Measurements from ENCODE around the gene ATAD3B. TPM values are rescaled to one million over a fixed set of nuclear protein-coding genes. Genes with fewer than 3 reads are reported as not detected.

Gene ATAD3B
- total and polyA plus RNA-seq, 10 of the 15 experiments (the other 5 are each of a cell fraction or from before 2014, with no cell fraction given): 0.03 to 38.8 (median 23.8) TPM

DNA sequence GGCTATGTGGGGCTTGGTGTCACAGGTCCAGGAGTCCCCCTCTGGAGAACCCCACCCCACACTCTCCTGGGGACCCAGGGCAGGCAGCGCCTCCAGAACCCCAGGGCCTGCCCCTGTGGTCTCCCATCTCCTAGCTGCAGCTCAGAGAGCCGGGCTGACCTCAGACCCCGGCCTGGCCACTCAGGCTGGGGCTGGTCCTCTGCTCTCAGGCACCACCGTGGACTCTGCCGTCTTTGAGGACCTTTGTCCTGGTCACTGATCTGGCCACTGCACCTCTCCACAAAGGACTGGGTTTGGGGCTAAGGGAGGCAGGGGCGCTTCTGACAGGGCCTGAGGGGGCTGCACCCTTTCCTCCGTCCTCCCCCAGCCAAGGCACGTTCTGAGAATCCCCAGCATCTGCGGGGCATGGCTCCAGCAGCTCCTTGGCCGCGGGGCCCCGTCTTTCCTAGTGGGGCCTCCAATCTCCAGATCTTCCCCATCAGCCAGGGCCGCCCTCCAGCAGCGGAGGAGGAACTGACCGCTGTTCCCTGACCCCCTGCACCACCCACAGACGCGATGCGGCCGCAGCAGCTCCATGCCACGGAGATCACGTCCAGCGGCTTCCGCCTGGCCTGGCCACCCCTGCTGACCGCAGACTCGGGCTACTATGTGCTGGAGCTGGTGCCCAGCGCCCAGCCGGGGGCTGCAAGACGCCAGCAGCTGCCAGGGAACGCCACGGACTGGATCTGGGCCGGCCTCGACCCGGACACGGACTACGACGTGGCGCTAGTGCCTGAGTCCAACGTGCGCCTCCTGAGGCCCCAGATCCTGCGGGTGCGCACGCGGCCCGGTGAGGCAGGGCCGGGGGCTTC lies 32.8 kb upstream of the ATAD3B start:
- Histone ChIP-seq H3K4me2 (ENCODE audit: control insufficient read depth, insufficient read depth) (no peak overlapping the region; the same call in 1 of the 2 replicates), H4K20me1 (ENCODE audit: control insufficient read depth, insufficient read depth) (no peaks in the 10 kb centered on the region), H3K79me2 (ENCODE audit: control insufficient read depth, insufficient read depth, low read length) (no peaks in the 10 kb centered on the region), H3K4me1 (ENCODE audit: control insufficient read depth, insufficient read depth, low read length) (peaks cover 24% of the 10 kb centered on the region), H3K27ac (ENCODE audit: control insufficient read depth, insufficient read depth) (no peak overlapping the region), H3K9me3 (replicated peaks; ENCODE audit: control insufficient read depth, insufficient read depth, low read length) (no peaks in the 10 kb centered on the region), H3K27me3 (replicated peaks in 1 of 2; ENCODE audit: control insufficient read depth in 2 of 2, insufficient read depth in 2 of 2, low read length in 1 of 2) (peaks cover 0 to 11% of the 10 kb centered on the region in 2 experiments; a peak in 3 of 4 replicates), H3K4me3 (no peak overlapping the region), H3K36me3 (ENCODE audit: control insufficient read depth in 2 of 2, insufficient read depth in 2 of 2, low read length in 1 of 2) (no peaks in the 10 kb centered on the region), H3K9ac (ENCODE audit: control insufficient read depth, insufficient read depth, low read length) (no peak overlapping the region), H2AFZ (ENCODE audit: control insufficient read depth, low read depth, low read length) (no peak overlapping the region)
- DNase-seq (ENCODE audit: low read depth, low spot score) (no peak), FAIRE-seq (no peak), ATAC-seq (no peak)
- POLR2A ChIA-PET: interaction anchor here (0.6 to 1.7 kb wide), 8 partner anchors 16 to 328 kb away, joined by 3 to 10 read pairs (median 4); partner anchors contain the start of gene CCNL2
- SMC1A ChIA-PET (ENCODE audit: uncharacterized antibody, unreplicated experiment): interaction anchor here (0.9 to 1.3 kb wide), 4 partner anchors 24 to 65 kb away, joined by 3 to 4 read pairs (median 3); no protein-coding TSS in a partner anchor
- RAD21 ChIA-PET (ENCODE audit: unreplicated experiment): interaction anchor here (0.8 to 1.6 kb wide), 7 partner anchors 17 to 67 kb away, joined by 3 to 8 read pairs (median 4); partner anchors contain the start of gene AURKAIP1
- CTCF ChIA-PET: interaction anchor here (0.6 to 2.3 kb wide), 11 partner anchors 10 to 91 kb away, joined by 3 to 15 read pairs (median 6); no protein-coding TSS in a partner anchor
- in situ Hi-C loops (cut with MboI) (no loop called here), intact Hi-C loops (cut with micrococcal nuclease; ENCODE audit: unreplicated experiment) (no loop called here)
- 71% methylated on average over 45 of the region's 45 CpGs for WGBS (ENCODE audit: insufficient coverage, insufficient replicate concordance, low lambda C conversion rate, missing lambda C conversion rate)
- no TSS peak for BruUV-seq (replicated peaks)
- no peak for TF ChIP-seq RFX5 (IDR thresholded peaks at IDR 0.05; ENCODE audit: low read depth, low read length)
- TF ChIP-seq ZNF384 (IDR thresholded peaks at IDR 0.05; ENCODE audit: borderline replicate concordance, low read depth, low read length): no peak
- TF ChIP-seq SPI1 (IDR thresholded peaks at IDR 0.05; ENCODE audit: borderline replicate concordance, insufficient read depth, low read depth, low read length): no peak
- no peak for TF ChIP-seq BRCA1 (IDR thresholded peaks at IDR 0.05; ENCODE audit: low read depth, low read length)
- TF ChIP-seq EGR1 (IDR thresholded peaks at IDR 0.05; ENCODE audit: borderline replicate concordance in 1 of 2, low read depth in 2 of 2, low read length in 2 of 2): no peak
- TF ChIP-seq, protein P1, sequence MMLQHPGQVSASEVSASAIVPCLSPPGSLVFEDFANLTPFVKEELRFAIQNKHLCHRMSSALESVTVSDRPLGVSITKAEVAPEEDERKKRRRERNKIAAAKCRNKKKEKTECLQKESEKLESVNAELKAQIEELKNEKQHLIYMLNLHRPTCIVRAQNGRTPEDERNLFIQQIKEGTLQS (IDR thresholded peaks at IDR 0.05; ENCODE audit: borderline replicate concordance, extremely low read depth, low read depth, low read length): no peak
- no peak for TF ChIP-seq ZBED1 (IDR thresholded peaks at IDR 0.05; ENCODE audit: borderline replicate concordance)
- no peak for TF ChIP-seq EZH2 (IDR thresholded peaks at IDR 0.05; ENCODE audit: borderline replicate concordance, control insufficient read depth, low read depth, low read length)
- TF ChIP-seq CBX3 (IDR thresholded peaks at IDR 0.05; ENCODE audit: borderline replicate concordance, low read depth): no peak
- TF ChIP-seq, protein P2, sequence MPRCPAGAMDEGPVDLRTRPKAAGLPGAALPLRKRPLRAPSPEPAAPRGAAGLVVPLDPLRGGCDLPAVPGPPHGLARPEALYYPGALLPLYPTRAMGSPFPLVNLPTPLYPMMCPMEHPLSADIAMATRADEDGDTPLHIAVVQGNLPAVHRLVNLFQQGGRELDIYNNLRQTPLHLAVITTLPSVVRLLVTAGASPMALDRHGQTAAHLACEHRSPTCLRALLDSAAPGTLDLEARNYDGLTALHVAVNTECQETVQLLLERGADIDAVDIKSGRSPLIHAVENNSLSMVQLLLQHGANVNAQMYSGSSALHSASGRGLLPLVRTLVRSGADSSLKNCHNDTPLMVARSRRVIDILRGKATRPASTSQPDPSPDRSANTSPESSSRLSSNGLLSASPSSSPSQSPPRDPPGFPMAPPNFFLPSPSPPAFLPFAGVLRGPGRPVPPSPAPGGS (IDR thresholded peaks at IDR 0.05; ENCODE audit: borderline replicate concordance, insufficient read depth, low read depth, low read length, poor library complexity, severe bottlenecking): no peak
- no peak for TF ChIP-seq NFYB (IDR thresholded peaks at IDR 0.05; ENCODE audit: insufficient read depth, low read depth, low read length)
- TF ChIP-seq JUNB (IDR thresholded peaks at IDR 0.05): no peak
- TF ChIP-seq CHD2 (IDR thresholded peaks at IDR 0.05; ENCODE audit: borderline replicate concordance, low read depth, low read length): no peak
- TF ChIP-seq BHLHE40 (IDR thresholded peaks at IDR 0.05; ENCODE audit: borderline replicate concordance in 1 of 2, low read depth in 2 of 2, low read length in 1 of 2): no peak
- TF ChIP-seq, protein P3, sequence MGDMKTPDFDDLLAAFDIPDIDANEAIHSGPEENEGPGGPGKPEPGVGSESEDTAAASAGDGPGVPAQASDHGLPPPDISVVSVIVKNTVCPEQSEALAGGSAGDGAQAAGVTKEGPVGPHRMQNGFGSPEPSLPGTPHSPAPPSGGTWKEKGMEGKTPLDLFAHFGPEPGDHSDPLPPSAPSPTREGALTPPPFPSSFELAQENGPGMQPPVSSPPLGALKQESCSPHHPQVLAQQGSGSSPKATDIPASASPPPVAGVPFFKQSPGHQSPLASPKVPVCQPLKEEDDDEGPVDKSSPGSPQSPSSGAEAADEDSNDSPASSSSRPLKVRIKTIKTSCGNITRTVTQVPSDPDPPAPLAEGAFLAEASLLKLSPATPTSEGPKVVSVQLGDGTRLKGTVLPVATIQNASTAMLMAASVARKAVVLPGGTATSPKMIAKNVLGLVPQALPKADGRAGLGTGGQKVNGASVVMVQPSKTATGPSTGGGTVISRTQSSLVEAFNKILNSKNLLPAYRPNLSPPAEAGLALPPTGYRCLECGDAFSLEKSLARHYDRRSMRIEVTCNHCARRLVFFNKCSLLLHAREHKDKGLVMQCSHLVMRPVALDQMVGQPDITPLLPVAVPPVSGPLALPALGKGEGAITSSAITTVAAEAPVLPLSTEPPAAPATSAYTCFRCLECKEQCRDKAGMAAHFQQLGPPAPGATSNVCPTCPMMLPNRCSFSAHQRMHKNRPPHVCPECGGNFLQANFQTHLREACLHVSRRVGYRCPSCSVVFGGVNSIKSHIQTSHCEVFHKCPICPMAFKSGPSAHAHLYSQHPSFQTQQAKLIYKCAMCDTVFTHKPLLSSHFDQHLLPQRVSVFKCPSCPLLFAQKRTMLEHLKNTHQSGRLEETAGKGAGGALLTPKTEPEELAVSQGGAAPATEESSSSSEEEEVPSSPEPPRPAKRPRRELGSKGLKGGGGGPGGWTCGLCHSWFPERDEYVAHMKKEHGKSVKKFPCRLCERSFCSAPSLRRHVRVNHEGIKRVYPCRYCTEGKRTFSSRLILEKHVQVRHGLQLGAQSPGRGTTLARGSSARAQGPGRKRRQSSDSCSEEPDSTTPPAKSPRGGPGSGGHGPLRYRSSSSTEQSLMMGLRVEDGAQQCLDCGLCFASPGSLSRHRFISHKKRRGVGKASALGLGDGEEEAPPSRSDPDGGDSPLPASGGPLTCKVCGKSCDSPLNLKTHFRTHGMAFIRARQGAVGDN (IDR thresholded peaks at IDR 0.05): no peak
- TF ChIP-seq YY1 (IDR thresholded peaks at IDR 0.05; ENCODE audit: low read depth, low read length): no peak
- no peak for TF ChIP-seq RUNX3 (IDR thresholded peaks at IDR 0.05; ENCODE audit: low read length)
